Globus pallidus (tissue), 1 donor: ENCODE measurements around the gene C1QL4.

Experiments
- DNase-seq: peaks from one replicate; pipeline ENCODE4 v3.0.0-alpha.2; 2015; ENCODE audit warnings: low spot score

C1QL4 gene

DNA sequence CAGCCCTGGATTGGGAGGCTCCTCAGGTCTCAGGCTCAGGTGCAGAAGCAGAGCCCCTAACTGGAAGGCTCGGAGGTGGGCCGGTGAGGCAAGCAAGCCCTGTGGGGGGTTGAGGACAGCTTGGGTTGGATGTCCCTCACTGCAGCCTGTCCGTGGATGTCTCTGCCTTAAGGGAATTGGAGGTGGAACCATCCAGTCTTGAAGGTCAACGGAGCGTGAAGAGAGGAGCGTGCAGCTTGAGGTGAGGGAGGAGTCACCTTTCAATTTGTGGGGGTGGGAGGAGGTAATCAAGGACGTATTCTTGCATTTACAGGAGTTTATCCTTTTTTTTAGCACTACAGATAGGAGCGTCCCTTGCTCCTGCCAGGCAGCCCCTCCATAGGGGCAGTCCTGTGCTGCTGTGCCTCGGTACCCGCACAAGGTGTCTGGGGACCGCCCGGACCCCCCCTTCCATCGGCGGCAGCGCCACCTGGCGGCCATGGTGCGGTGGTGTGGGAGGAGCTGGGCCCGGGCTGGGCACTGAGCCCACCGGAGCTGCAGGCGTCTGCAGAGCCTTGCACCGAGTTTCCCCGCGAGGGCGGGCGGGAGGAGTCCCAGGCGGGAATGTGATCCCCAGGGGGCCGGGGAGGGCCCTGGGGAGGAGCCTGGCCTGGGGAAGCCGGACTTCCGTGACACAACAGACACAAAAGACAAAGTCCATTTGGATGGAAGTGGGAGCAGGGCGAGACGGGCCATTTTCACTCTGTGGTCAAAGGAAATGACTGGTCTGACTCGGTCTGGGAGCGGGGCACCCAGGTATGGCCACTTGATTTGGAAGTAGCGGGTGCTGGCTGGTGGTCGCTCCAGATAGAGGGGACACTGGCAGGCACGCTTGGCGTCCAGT, 10.6 kb upstream of the C1QL4 start:
- peak; percentile 95 for DNase-seq

DNA sequence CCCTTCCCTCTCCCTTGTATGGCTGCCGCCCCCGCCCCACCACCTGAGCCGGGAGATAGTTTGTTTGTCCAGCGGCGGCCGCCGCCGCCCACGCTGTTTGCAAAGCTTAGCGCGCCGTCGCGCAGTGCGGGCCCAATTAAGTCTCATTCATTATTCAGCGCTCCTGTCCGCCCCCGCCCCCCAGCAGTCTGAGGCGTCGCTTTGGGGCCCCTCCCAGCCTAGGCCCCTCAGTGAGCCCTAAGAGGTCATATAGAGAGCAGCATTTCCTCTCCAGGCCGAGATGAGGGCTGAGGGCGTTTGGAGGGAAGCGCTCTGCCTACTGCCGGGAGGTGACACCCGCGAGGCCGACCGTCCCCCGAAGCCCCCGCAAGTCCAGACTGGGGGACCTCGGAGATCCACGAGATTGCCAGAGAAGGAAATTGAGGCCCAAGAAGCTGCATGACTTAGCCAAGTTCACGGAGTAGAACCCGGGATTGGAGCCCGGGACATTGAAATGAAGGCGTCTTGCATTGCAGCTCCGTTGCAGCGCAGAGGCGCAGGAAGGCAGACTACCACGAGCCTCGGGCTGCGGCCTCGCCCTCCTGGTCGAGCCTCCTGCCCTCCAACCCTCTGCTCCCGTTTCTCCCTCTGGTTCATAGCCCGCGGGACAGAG, 9.8 kb upstream of the C1QL4 start, which contains the start of gene DNAJC22:
DNAJC22 (plus strand) TSS at position 230 of the 652 bp plus-strand sequence. CDS start 1,985 bp downstream, outside the sequence.
- DNase-seq = no peak

DNA sequence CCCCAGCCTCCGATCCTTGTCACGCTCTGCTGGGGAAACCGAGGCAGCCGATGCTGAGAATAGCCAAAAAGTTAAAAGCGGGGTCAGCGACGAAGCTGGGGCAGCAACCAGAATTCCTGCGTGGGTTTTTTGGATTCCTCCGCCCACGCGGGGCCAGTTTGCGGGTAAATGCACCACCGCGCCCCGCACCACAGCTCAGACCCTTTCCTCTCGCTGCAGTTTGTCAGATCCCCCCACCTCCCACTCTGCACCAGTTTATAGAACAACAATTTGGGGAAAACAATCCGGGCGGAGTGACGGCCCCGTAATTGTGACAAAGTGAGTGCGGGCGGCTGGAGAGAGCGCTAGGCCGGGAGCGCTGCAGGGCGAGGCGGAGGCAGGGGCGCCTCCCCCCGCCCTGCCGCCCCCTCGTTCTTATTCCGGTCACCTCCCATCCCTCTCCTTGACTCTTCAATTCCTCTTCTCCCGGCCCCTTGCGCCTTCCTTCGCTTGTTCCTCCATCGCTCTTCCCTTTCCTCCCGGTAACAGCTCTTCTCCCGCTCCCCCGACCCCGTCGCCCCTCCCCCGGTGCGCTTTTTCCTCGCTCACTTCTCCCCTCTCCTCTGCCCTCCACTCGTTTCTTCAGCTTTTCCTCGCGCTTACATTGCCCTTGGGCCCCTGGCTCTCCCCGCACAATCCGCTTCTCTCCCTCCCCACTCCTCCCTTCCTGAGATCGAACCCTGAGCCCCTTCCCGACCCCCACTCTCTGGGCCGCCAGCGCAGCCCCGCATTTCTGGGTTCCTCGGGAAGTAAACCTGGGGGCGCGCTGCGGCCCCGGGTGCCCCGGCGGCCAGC, 9.1 kb upstream of the C1QL4 start:
- DNase-seq = no peak

DNA sequence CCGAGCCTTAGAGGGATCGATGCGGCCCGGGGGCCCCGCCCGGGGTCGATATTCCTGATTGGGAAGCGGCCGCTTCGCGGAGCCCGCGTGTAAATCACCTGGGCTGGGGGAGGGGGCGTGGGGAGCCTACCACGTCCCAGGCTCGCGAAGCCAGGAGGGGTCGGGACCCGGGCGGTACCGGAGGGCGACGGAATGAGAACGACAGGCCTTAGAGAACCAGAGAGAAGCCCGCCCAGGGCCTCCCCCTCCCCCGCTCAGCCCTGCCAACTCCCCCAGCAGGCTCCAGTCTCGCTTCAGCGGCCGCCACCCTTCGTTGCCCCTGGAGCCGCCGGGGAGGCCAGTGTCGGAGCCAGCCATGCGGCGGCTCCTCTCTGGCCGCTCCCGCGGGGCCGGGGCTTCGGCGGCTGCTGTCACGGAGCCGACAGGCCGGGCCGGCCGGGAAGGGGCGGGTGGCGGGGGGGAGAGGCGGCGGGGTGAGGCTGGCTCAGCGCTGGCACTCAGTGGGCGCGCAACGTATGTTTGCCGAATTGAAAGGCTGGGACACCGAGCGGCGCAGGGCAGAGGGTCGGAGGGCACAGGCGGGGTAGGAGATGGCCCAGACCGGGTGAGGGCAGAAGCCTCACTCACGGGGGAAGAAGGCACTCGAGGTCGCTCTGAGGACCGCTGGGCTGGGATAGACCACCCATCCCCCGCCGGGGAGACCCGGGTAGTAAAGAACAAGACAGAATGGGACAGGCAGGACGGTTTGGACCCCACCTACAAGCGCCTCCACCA, 8.2 kb upstream of the C1QL4 start:
- no peak for DNase-seq

DNA sequence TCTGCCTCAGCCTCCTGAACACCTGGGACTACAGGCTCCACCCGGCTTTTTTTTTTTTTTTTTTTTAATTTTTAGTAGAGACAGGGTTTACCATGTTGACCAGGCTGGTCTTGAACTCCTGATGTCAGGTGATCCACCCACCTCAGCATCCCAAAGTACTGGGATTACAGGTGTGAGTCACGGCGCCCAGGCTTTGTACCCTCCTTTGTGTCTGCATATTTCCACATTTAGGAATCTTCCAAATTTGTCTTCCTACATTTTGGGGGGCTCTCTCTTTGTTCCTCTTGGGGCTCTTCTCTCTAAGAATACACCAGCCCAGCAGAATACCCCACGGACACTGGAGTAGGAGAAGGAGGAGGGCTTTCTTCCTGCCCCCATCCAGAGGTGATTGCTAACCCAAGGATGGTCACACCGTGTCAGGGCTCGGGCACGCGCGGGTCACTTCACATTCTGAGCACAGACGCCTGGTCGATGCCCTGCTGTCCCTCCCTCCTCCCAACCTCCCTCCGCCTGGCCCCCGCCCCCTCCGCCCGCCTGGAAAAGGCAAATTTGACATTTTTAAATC, 7.6 kb upstream of the C1QL4 start:
- DNase-seq = no peak

DNA sequence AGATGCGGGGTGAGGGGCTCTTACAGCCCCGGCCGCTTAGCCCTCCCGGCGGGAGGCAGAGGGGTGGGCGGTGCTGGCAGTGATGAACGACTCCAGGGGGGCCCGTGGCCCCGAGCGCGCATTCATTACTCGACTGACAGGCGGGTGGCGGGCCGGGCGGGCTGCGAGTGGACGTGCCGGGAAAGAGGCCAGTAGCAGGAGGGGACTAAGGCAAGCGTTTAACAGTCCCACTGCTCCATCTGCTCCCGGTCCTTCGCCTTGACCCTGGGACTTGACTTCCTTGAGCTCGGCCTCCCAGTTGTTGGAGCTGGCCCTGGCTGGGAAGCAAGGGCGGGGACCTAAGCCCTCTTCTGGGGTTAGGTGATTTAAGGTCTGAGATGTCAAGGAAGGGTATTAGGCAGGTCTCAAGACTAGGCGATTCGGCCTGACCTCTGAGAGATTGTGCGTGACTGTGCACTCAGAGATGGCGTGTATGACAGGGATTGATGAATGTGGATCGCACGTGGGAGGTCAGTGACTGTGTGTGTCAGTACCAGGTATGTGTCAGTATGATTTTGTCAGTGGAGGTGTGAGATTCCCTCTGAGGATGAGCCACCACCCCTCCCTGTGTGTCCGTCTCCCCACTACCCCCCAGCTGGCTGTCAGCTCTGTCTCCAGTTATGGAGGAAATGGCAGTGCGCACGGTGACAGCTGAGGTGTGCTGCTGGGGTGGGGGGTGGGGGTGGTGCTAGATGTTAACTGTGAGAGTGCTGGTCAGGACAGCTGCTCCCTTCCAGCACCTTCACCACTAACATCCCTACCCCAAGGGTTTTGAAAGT, 6.1 kb upstream of the C1QL4 start:
- no peak for DNase-seq

DNA sequence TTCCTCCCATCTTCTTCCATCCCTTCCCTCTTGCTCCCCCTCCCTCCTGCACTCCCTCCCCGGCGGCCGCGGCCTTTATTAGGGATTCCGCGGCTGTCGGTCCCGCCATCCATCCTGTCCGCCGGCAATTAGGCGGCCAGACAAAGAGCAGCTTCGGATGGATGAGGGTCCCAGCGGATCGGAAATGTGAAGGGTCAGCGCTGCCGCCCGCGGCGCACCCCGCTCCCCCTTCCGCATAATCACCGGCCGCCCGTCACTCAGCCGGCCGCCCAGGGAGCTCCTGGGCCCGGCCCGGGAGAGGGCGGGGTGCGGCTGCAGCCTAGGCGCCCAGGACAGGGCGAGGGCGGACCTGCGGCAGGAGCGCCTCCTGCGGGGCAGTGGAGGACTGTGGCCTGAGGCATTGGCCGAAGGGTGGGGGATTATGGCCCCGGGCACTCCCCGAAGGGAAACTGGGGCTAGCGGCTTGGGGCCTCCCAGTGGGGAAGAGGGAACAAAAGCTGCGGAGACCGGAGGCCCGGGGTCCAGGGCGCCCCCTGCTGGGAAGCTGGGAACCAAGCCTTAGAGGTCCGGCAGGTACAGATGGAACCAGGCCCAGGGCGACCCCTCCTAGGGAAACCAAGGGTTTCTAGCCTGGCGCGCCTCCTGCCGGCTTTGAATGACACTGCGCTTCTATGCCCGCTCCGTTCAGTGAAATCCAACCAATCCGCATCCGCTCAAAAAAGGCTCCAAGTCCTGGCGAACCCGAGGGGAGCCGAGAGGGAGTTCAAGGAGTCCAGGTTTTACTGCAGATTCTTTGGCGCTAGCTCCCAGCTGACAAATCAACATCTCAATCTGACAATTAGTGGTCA, 5.3 kb upstream of the C1QL4 start:
- peak; percentile 63 for DNase-seq

DNA sequence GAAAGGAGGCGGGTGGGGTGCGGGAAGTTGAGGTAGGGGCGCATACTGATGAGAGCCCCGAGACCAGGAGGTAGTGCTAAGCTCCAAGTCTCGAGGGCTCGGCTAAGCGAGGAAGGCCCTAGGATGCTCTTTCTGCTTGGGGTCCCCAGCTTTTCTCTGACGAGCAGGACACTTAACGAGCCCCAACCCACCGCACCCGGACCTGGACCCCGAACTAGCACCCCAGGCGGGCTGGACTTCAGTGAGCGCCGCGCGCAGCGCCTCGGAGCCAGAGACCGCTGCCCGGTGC, 4.7 kb upstream of the C1QL4 start:
- no peak for DNase-seq

DNA sequence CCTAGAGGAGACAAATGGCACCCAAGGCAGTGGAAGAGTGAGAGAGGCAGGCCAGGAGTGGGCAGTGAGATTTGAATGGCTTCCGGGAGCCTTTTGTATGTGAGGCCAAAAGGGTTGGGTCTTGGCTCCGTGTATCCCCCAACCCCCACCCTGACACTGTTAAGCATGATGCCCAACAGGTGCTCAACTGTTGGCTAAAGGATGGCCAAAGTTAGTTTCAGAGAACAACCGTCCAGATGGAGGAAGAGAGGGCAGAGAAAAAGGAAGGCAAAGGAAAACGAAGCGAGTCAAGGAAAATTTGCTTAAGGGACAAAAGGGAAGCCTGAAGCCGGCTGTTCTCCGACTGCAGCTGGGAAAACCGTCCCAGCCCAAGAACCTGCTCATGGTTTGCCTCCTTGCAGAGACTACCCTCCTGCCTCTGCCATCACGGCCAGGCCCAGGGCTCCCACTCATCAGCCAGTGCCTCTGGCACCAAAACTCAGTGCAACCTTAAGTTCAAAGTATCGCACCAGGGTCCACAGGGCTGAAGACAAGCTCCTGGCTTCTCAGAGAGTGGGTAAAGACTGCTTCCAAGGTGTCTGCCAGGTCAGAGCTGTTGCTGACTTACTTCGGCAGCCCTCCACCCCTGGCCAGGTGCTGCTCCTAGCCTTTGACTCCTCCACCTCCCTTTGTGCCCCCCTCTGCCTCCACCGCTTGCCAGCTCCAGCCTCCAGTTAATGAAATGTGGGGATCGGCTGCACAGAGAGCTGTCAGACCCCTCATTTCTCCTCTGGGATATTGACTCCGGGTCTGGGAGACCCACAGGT, 4.2 kb upstream of the C1QL4 start:
- DNase-seq = no peak

DNA sequence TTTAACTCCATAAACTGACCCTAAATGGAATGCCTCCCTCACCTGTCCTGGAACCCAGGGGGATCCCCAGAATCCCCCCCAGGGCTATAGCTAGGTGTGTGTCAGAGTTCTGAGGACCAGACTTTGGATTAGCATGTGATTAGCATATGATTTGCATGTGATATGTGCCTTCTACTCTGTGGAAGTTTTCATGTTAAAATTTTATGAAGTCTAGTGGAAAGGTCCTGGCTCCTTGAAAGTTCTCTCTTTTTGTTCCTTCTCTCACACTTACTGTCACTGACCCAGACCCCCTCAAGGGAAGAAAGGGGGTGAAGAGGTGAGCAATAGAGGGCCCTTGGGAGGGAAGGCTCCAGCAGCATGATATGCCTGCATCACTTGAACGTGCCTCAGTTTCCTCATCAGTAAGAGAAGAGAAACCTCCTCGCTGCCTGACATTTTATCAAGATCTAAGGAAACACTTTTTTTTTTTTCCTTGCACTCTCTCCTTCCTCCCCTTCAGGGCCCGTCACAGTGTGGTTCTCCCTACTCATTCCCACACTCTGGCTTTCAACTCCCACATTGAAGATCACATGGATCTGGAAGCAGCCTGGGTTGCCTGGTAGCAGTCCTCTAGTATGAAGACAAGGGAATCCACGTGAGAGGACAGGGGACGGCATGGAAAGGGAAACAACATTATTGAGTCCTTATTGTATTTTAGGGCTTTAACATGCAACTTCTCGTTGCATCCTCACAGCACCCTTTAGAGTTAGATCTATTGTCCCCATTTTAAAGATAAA, 3.3 kb upstream of the C1QL4 start:
- DNase-seq = no peak

DNA sequence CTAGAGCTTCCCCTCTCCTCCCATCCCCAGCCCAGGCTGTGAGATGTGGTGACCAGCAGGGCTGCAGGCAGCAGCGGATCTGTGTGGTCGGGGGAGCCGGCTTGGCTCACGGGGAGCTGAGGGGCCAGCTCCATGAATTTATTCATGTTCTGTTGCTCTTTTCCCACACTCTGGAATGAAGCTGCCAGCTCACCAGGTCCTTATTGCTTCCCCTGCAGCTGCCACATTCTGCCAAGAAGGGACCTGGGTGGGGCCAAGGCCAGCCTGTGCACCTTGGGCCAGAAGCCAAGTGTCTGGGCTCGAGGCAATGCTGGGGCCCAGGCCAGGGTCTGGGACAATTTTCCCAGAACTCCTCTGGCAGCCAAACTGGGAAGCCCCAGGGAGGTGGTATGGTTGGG, 2.5 kb upstream of the C1QL4 start:
- no peak for DNase-seq

DNA sequence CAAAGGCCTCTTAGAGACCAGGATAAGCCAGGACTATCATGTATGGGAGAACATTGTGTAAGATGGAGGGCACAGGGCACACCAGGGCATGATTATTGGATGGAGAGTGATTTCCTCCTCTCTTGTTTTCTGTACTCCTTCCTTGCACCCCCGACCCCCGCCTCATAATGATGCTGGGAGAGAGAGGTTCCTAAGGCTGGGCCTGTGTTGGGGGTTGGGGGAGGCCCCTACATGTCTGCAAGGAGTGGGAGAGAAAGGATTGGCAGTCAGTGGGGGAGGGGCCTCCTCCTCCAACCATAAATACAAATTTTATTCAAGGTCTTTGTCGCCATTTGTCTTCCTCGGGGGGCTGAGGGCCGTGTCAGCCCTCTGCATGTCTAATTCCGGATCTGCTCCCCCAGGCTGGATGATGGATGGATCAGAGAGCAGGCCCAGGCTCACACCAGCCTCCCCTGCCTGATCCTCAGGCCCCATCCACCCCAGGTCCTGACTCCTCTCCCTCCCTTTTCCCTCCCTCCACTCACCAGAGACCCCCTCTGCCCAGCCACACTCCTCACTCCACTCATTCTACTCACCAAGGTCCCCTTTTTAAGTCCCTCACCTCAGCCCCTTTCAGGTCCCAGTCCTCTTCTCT, 2.0 kb upstream of the C1QL4 start:
- no peak for DNase-seq

DNA sequence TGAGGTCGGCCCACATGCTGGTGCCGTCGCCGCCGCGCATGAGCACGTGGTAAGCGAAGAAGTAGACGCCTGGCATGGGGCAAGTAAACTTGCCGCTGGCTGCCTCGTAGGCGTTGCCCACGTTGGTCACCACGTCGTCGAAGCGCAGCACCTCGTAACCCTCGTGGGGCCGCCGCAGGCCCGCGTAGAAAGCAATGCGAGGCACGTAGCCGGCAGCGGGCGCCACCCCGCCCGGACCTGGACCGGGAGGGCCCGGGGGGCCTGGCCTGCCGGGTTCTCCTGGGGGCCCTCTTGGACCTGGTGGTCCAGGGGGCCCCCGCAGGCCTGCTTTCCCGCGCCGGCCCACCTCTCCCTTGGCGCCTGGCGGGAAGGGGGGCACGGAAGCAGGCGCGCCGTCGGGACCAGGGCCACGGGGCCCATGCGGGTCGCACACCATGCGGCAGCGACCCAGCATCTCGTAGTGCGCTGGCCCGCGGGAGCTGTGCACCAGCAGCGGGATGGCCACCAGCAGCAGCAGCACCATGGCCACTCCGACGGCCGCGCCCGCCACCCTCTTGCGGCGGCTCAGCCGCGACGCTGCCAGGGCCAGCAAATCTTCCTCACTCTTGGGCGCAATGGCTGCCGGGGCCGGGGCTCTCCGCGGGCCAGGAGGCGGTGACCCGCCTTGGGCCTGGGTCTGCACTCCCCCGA, 888 bp downstream of the C1QL4 start:
- no peak for DNase-seq

DNA sequence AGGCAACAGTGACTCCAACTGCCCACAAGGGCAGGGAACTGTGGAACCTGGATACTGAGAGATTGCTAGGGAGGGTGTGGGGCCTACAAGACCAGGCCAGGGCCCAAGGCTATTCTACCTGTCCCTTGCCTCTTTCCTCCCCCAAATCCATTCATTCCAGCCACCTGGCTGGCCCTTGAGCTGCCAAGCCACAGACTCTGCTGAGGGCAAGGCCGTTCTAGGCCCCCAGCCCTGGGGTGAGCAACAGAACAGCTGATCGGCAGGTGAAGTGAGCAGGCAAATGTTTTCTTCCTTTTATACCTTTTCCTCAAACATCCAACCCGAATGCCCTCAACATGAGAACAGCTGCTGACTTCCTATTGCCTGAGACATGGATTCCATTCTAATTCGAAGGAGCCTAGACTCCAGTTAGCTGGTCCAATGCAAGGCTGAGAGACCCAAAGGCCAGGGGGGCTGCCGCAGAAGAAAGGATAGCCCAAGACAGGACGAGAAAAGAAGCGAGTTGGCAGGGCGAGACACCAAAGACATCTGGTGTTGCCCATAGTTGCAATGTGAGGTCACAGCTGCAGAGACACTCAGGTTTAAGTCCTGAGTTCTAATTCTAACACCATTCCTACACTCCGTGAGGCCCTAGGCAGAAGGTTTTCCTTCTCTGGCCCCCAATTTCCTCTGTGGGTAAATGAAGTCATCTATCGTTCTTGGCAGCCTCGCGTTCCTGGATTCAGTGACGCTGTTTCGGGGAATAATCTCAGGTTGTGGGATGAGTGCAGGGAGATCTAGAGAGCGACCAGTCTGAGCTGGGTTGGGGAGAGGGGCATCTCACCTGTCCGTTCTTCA, 1.7 kb downstream of the C1QL4 start:
- DNase-seq = no peak

DNA sequence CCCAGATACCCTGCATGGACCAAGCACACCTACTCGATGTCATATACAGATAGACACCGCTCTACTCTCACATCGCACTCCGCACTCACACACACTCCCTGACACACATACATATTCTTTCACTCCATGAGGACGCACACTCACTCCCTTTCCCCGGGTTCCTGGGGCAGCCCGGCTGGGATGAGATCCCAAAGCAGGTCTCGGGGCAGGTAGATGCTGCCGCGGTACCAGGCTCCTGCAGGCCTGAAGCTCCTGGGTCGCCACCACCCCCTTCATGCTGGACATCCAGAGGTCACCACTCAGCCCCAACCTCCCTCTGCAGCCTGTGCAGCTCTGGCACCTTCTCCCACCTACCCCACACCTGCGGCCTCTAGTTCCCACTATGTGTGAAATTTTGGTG, 2.3 kb downstream of the C1QL4 start:
- no peak for DNase-seq

DNA sequence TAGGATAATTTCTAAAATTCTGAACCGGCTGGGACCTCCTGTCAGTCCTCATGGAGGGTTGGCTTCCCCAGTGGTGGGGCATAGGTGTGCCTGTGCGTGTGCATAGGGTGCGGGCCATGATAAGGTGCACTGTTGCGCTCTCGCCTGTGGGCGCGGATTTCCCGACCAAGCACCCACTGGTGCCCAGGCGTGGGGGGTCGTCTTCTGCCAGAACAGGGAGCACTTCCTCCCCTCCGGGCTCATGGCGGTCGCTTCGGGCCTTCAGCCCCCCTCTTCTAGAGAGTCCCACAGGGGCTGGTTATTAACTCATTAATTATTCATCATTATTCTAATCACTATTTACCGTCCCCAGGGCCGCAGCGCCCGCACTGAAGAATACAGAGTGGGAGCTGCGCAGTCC, 2.8 kb downstream of the C1QL4 start:
- no peak for DNase-seq
